HepG2 (cell line): ENCODE measurements around the gene CLEC2A. TPM values are rescaled to one million over a fixed set of nuclear protein-coding genes. Genes with fewer than 3 reads are reported as not detected.
"Not testable (repeated sequence)": the region's sequence is repeated elsewhere in the genome, so short reads cannot be mapped to it uniquely, and the experiment has no call there.

Source experiments
- ATAC-seq: fragments of 200-7000 bp; cut with Tn5 transposase; 3 replicates; pipeline ENCODE4 v1.9.1; 2020; ENCODE audit warnings: mild to moderate bottlenecking, moderate library complexity
- BruUV-seq: library from RNA; stranded (reverse); fragments of 400-500 nt; replicated peaks from 2 replicates; lab custom pipeline; 2021; lab: Mats Ljungman, UMichigan
- CTCF ChIA-PET: fragments of 300-600 bp; formaldehyde crosslinking; extraction: SDS; loops from one replicate; lab custom pipeline; 2021; ENCODE audit warnings: low total read pairs, inconsistent platforms, low intra/inter-chr PET ratio; lab: Yijun Ruan, JAX
- POLR2A ChIA-PET: fragments of 350-600 bp; sonication (Branson Sonifier 250); formaldehyde crosslinking; loops from one replicate; lab custom pipeline; 2020; ENCODE audit warnings: antibody characterized with exemption, inconsistent platforms; lab: Yijun Ruan, JAX
- DNase-seq: peaks from one replicate; pipeline ENCODE4 v3.0.0-alpha.2; 2015; ENCODE audit warnings: low spot score
- FAIRE-seq: peaks from 3 replicates; lab custom pipeline; 2011; peaks lifted over from hg19 to GRCh38; lab: Jason Lieb, UNC
- H2AFZ ChIP-seq: one replicate; pipeline ENCODE4 v1.6.1; 2011; ENCODE audit warnings: low read length, inconsistent platforms
- H3K27ac ChIP-seq: fragments of 300-600 bp; 3 replicates; pipeline ENCODE4 v1.8.0; 2011; ENCODE audit warnings: mixed run types, mild to moderate bottlenecking, mixed read lengths, low read length, inconsistent platforms; ENCODE audit not compliant: insufficient read depth; ENCODE audit errors: extremely low read length
- H3K27me3 ChIP-seq, 2 experiments: fragments of 200-600 bp in 1 of 2; 2 replicates in 1 of 2; 3 replicates in 1 of 2; pipeline versions ENCODE4 v1.6.0 to v1.8.0; 2011; ENCODE audit warnings: low read length in 2 of 2, mild to moderate bottlenecking in 2 of 2, moderate library complexity in 2 of 2, inconsistent platforms in 1 of 2; ENCODE audit not compliant: insufficient read depth in 2 of 2, control insufficient read depth in 1 of 2
- H3K36me3 ChIP-seq, 2 experiments: fragments of 200-600 bp in 1 of 2; replicated peaks in 1 of 2; 2 replicates in 1 of 2; 3 replicates in 1 of 2; pipeline versions ENCODE4 v1.5.1 to v1.8.0; 2011; ENCODE audit warnings: low read length in 2 of 2, inconsistent platforms in 1 of 2; ENCODE audit not compliant: insufficient read depth in 2 of 2, control insufficient read depth in 1 of 2
- H3K4me1 ChIP-seq: 2 replicates; pipeline ENCODE4 v1.5.1; 2012; ENCODE audit warnings: low read length, inconsistent platforms; ENCODE audit not compliant: insufficient read depth
- H3K4me2 ChIP-seq: 2 replicates; pipeline ENCODE4 v1.6.0; 2011; ENCODE audit warnings: low read depth, low read length, inconsistent platforms
- H3K4me3 ChIP-seq, 3 experiments: fragments of 200-600 bp in 1 of 3; sonication (generic), shearing (Covaris generic) in 1 of 3; replicated peaks in 1 of 3; 2 replicates each; pipeline ENCODE4 v1.5.1; 2011 to 2016; ENCODE audit warnings: low read length in 3 of 3, inconsistent platforms in 2 of 3, low read depth in 2 of 3, mild to moderate bottlenecking in 2 of 3, control low read depth in 1 of 3, mixed read lengths in 1 of 3; ENCODE audit not compliant: insufficient read depth in 1 of 3
- H3K79me2 ChIP-seq: one replicate; pipeline ENCODE4 v1.6.1; 2011; ENCODE audit warnings: low read length, inconsistent platforms; ENCODE audit not compliant: insufficient read depth
- H3K9ac ChIP-seq: 2 replicates; pipeline ENCODE4 v1.6.0; 2011; ENCODE audit warnings: mild to moderate bottlenecking, low read depth, low read length, inconsistent platforms; ENCODE audit not compliant: insufficient read depth
- H3K9me3 ChIP-seq: 2 replicates; pipeline ENCODE4 v1.5.1; 2012; ENCODE audit warnings: mild to moderate bottlenecking, low read length
- H4K20me1 ChIP-seq: 2 replicates; pipeline ENCODE4 v1.6.0; 2011; ENCODE audit warnings: inconsistent platforms, mild to moderate bottlenecking, low read length, moderate library complexity; ENCODE audit not compliant: insufficient read depth
- ETV6 ChIP-seq: sonication (generic); formaldehyde crosslinking; conservative IDR thresholded peaks from 2 replicates; pipeline ENCODE4 v1.4.0; 2020; ENCODE audit warnings: missing genetic modification reagents
- HCFC1 ChIP-seq: fragments of 150-350 bp; IDR thresholded peaks from 2 replicates; pipeline ENCODE4 v1.6.1; 2014; ENCODE audit warnings: low read depth, low read length
- MATR3 ChIP-seq: sonication (generic); formaldehyde crosslinking; IDR thresholded peaks from 2 replicates; pipeline ENCODE4 v1.4.0; 2020; ENCODE audit warnings: missing genetic modification reagents
- PITX1 ChIP-seq: sonication (generic); formaldehyde crosslinking; IDR thresholded peaks from 2 replicates; pipeline ENCODE4 v1.5.1; 2020; ENCODE audit warnings: mild to moderate bottlenecking, missing genetic modification reagents
- TCF7 ChIP-seq: sonication (generic); IDR thresholded peaks from 2 replicates; pipeline ENCODE4 v1.6.1; 2016; ENCODE audit warnings: antibody characterized with exemption, low read depth
- U2AF2 ChIP-seq: fragments of 200-400 bp; formaldehyde crosslinking; IDR thresholded peaks from 2 replicates; pipeline ENCODE4 v1.6.1; 2017; ENCODE audit warnings: low read depth, mild to moderate bottlenecking, low read length
- ZNF879 ChIP-seq: sonication (generic); formaldehyde crosslinking; IDR thresholded peaks from 2 replicates; pipeline ENCODE4 v1.8.1; 2023; ENCODE audit warnings: missing genetic modification reagents
- WGBS: methylation state at CpG from one replicate; pipeline ENCODE4 v1.1.6; 2017; ENCODE audit warnings: low lambda C conversion rate; 5-methylcytosine and 5-hydroxymethylcytosine counted together
- in situ Hi-C: cut with HindIII; loops from 2 replicates; pipeline ENCODE4 v1.10.0; 2017; ENCODE audit warnings: low pct_unique_long_range_greater_than_20kb; ENCODE audit not compliant: extremely low pct_ligation_motif_present
- intact Hi-C: fragments of 100-400 bp; cut with micrococcal nuclease; formaldehyde crosslinking; loops from one replicate; pipeline ENCODE4 v1.10.0; 2022; ENCODE audit not compliant: unreplicated experiment
- polyA plus RNA-seq, 8 experiments: library from polyadenylated mRNA; depleted of rRNA in 3 of 8; stranded (reverse) in 7 of 8; unstranded in 1 of 8; fragments of >200 nt; fragmentation: Illumina TruSeq in 4 of 8; extraction: Trizol in 4 of 8; gene quantifications; 2 replicates each; pipeline versions ENCODE4 v1.2.1 to v1.2.3, GENCODE V29; 2011 to 2016; ENCODE audit warnings: low read depth in 4 of 8, missing spikeins in 1 of 8, mixed read lengths in 1 of 8; ENCODE audit not compliant: insufficient read depth in 1 of 8
- total RNA-seq, 5 experiments: library from RNA; depleted of rRNA; stranded (reverse); fragments of >200 nt; fragmentation: Illumina TruSeq; extraction: Trizol; gene quantifications; 2 replicates each; pipeline ENCODE4 v1.2.3, GENCODE V29; 2016; ENCODE audit warnings: low read depth in 1 of 5

CLEC2A gene
- total and polyA plus RNA-seq, 2 of the 13 experiments (the other 11 are each of a cell fraction or from before 2014, with no cell fraction given) = not detected

GRCh38 chr12:9975614-9976013, 43.4 kb upstream of the CLEC2A start:
- Histone ChIP-seq H3K27ac (no peak overlapping the region), H3K9ac (no peak overlapping the region), H2AFZ (no peak overlapping the region), H3K27me3 (no peaks in the 10 kb centered on the region), H3K79me2 (no peaks in the 10 kb centered on the region), H4K20me1 (no peaks in the 10 kb centered on the region), H3K9me3 (peaks cover 10% of the 10 kb centered on the region; the same call in 1 of the 2 replicates), H3K4me3 (no peak overlapping the region), H3K36me3 (no peaks in the 10 kb centered on the region), H3K4me2 (no peak overlapping the region), H3K4me1 (no peaks in the 10 kb centered on the region)
- ChIA-PET CTCF (no interaction called here), POLR2A (no interaction called here)
- WGBS = 8% methylated on average over 2 of the region's 2 CpGs
- DNase-seq (no peak), FAIRE-seq (no peak), ATAC-seq (no peak)
- in situ Hi-C loops (no loop called here), intact Hi-C loops (no loop called here)
- TF ChIP-seq PITX1 = no peak
- no peak for TF ChIP-seq ZNF879 (CRISPR knock-in tag)
- no peak for TF ChIP-seq HCFC1
- no peak for TF ChIP-seq ETV6 (CRISPR knock-in tag)
- no peak for TF ChIP-seq U2AF2
- no peak for TF ChIP-seq MATR3 (CRISPR knock-in tag)
- no peak for TF ChIP-seq TCF7
- no TSS peak for BruUV-seq

GRCh38 chr12:9974731-9975130, 42.6 kb upstream of the CLEC2A start:
- H4K20me1 ChIP-seq, ATAC-seq, H3K4me1 ChIP-seq, BruUV-seq, in situ Hi-C loops, H3K27ac ChIP-seq, H3K9ac ChIP-seq, intact Hi-C loops, H3K79me2 ChIP-seq, DNase-seq, CTCF ChIA-PET, H3K27me3 ChIP-seq, H3K4me3 ChIP-seq, H3K4me2 ChIP-seq, H3K36me3 ChIP-seq, H2AFZ ChIP-seq, FAIRE-seq, POLR2A ChIA-PET: not testable (repeated sequence)
- 3% methylated on average over 2 of the region's 2 CpGs for WGBS
- peaks cover 10% of the 10 kb centered on the region; the same call in 1 of the 2 replicates for H3K9me3 ChIP-seq
